Stimulated activated CD4-positive, alpha-beta T cell treated with anti-CD3 and anti-CD28 coated beads, TNF-alpha, amount 100 ng/mL, for 48 hours (primary cell): ENCODE data around the gene PCGF3.
A peak's percentile ranks its signal among the peaks of the same experiment; 100 is the strongest.

Experiments
- DNase-seq, 3 donors: peaks; one replicate each; pipeline ENCODE4 v3.0.0-alpha.2; 2020; ENCODE audit warnings: low read depth in 3 of 3

PCGF3 gene

DNA sequence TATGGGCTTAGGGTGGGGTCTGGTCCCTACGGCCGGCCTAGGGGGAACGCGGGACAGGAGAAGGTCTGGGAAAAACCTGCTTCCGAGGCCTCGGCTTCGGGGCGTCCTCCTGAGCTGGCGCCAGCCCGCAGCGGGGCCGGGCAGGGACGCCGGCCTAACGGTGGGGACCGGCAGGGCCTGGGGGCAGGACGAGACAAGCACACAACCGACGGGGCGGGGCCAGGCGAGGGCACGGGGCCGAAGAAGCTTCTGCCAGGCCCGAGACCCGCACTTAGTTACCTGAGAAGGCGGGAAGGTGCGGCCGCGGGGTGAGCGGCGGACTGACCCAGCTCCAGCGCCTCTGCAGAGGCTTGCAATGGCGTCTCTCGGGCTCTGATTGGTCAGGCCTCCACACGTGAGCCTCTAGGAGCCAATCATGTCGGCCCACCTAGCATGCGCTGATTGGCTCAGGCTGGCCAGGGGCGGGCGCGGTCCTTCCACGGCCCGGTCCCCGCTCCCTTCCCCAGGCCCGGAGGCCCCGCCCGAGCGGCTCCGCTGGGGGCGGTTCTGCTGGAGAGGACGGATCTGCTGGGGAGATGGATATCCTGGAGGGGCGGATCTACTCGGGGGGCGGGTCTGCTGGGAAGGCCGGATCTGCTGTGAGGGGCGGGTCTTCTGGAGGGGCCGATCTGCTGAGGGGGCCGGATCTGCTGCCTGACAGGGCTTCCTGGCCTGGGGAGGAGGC is 76.0 kb downstream of the PCGF3 start:
- peak; percentile 95 to 99 (median 97) for DNase-seq

DNA sequence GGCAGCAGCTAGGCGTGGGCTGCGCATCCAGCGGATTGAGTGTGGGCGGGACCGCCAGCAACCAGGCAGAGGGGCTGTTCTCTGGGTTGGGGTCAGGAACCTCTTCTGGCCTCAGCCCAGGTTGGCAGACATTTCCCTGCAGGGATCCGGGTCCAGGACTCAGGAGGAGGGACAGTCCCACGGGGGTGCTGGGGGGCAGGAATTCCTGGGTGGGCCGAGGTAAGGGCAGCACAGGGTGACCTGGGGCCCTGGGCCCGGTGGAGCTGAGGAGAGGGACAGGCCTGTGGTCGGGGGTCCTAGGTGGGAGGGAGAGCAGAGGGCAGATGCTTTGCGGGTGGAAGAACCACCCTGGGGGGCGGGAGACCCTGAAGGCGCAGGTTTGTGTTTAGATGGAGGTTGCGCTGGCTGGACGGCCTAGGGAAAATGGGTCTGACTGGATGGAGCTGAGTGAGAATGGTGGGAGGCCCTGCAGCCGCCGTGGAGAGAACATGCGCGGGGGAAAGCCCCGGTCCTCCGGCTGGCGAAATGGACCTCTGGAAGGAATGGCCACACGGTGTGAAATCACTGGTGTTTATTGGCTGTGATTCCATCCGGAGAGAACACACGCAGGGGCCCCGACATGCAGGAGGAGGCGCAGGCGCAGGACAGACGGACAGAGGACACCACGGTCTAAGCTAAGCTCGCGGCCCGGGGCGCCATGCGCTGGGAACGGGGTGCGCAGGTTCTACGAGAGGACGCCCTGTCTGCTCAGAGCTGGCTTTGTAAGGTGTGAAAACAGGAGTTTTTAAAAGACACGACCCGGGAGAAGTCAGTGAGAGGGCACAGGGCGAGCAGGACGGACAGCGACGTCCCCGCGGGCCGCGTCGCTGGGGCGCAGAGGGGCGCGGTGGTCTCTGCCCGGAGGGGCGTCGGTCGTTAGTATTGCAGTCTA is 79.0 kb downstream of the PCGF3 start:
- DNase-seq, result no peak

DNA sequence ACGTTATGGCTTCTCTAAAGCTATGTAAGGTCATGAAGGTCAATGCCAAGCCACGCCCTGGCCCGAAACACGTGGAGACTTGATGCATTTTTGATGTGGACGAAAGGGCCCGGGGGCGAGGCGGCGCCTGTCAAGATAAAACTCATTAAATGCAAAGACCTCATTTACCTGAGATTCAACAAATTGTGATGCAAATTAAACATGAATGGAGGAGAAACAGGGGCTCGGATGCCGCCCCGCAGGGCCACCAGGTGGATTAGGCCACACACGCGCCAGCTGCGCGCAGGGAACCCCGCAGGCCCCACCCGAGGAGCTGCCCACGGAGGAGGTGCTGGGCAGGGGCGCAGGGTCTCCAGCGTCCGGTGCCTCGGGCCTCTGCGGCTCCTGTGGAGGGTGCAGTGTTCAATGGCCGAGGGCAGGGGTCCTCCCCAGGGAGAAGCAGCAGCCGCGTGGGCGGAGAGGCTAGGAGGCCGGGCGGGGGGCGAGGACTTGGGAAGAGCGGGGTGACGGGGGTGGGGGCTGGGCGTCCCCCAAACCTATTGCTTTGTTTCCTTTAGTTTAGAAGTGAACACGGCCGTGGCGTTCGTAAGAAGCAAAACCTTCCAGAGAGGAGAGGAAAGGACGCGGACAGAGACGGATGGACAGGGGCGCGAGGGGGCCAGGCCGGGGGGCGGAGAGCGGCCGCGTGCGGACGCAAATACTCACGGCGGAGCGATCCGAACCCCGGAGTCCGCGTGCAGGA is 79.9 kb downstream of the PCGF3 start:
- DNase-seq, result no peak

DNA sequence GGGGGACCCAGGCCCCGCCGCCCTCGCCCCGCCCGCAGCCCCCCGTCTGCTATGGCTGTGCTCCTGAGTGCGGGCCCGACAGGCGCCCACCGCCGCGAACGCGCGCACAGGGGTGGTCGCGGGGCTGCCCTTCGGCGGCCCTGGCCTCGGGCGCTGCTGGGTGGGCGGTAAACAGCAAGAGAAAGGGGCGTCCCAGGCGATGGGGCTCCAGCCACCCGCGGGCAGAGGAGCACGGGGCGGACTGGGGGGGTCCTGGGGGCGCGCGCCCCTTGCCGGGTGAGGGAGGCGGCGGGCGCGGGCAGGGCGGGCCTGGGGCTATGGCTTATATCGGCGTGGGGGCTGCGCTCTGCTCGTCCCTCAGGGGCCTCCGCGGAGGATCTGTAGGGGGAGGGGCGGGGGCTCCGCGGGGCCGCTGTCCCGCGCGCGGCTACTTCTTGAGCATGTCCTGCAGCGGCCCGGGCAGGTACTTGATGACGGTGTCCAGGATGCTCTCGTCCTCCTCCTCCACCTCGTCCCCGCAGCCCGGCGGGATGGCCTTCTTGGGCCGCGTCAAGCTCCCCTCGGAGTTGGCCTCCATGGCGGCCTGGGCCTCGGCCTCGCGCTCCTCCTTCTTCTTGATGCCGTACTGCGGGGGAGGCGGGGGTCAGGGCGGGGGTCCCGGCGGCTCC is 80.6 kb downstream of the PCGF3 start:
- no peak for DNase-seq

DNA sequence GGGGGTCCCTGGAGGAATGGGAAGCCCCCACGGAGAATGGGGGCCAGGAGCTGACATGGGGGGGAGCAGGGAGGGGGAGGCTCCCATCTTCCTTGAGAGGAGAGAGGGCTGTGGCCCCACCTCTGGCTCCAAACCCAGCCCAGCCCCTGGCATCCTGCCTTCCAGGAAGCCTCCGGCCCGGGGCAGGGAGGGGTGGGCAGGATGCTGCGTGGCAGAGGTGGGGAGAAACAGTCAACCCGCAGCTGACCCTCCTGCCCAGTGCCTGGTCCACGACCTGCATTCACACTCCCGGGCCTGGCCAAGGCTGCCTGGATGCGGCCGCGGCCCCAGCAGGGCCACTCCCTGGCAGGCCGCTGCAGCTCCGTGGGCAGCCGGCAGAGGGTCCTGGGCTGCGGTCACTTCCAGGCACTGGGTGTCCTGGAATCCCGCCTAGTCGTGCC is 81.2 kb downstream of the PCGF3 start:
- DNase-seq, result no peak

DNA sequence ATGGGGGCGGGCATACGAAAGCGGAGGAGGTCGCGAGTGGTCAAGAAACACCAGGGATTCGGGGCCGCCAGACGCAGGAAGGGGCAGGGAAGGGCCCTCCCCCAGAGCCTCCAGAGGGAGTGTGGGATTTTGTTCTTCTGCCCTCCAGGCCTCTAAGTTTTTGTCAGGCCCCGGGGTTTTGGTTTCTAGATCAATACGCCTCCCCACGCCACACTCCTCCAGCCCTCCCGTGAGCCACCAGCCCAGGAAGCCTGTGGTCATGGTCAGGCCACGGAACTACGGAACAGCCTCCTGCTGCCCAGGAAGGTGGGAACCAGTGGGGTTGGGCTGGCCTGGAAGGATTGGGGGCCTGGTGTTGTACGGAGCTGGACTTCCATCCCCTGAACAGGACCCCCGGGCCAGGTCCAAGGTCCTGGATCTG is 81.9 kb downstream of the PCGF3 start:
- no peak for DNase-seq

DNA sequence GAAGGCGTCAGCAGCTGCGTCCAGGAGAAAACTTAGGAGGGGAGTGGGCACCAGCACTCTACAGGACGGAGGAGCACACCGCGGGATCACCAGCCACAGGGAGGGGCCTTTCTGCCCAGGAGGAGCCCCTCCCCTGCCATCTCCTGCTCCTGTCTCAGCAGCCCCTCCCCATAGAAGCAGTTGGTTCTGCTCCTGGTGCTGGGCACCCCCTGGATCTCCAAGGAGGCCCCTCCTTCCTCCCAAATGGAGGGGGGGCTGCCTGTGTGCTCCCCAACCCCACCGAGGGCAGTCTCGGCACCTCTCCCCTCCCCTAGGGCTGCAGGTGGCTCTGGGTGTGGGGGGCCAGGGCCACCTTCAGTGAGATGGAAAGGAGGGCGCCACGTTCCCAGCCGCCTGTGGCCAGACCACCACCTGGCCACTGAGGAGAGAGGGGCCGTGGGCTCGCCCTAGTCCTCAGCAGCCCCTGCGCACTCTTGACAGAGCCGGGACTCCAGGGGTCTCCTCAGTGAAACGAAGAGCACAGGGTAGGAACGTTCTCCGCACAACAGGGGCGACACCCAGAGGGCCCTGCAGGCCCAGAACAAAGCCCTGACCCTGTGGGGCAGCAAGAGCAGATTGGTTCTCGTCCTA is 82.5 kb downstream of the PCGF3 start:
- no peak for DNase-seq

DNA sequence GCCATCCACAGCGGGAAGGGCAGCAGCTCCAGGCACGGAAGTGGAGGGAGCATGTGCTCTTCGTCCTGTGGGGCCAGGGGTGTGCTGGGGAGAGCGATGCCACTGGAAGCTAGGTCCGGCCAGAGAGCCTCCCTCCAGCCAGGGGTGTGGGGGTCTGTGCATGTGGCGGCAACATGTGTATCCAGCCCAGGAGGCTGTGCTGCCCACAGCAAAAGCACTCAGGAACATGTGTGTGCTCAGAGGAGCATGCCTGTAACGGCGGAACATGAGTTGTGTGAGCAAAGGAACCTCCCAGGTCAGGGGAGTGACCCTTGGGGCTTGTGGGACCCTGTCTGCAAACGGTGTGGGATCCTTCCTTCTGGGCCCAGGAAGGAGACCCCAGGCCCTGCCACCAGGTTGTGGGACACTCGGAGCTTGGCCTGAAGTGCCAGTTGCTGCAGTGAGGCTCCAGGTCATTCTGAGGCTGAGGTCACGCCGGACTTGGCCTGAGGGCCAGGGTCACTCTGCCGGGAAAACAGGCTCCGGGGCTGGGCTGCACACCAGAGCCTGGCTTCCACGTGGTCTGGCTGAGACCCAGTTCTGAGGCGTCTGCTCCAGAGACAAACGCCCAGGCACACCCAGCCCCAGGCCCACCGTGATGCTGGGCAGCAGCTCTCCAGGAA is 83.1 kb downstream of the PCGF3 start:
- DNase-seq, result no peak

DNA sequence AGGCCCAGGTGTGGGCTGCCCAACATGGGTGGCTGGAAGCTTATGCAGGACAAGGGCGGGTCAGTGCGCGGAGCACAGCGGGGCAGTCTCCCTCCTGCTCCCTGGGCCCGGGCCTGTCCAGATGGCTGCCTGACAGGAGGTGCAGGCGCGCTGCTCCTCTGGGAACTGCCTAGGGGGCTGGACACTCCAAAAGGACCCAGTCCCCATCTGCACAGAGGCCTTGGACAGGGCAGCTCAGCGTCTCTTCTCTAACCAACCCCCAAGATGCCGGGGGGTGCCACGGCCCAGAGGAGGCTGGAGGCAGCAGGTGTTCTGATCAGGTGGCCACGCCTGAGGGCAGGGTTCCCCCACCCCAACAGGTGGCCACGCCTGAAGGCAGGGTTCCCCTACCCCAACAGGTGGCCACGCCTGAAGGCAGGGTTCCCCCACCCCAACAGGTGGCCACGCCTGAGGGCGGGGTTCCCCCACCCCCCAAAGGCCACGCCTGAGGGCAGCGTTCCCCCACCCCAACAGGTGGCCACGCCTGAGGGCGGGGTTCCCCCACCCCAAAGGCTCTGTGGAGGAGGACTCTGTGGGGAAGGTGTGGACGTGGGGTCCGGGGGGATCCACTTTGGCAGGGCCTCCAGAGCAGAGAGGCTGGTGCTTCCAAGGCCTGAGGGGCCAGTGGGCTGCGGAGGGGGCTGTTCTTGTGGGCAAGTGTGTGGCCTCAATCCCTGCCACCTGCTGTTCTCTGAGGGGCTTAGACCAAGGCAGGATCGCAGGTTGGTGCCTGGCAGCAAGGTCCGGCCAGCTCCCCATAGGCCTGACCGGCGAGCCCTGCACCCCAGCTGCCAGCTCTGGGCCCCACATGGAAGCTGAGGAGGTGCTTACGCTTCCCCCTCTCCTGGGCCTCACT is 84.2 kb downstream of the PCGF3 start:
- no peak for DNase-seq

DNA sequence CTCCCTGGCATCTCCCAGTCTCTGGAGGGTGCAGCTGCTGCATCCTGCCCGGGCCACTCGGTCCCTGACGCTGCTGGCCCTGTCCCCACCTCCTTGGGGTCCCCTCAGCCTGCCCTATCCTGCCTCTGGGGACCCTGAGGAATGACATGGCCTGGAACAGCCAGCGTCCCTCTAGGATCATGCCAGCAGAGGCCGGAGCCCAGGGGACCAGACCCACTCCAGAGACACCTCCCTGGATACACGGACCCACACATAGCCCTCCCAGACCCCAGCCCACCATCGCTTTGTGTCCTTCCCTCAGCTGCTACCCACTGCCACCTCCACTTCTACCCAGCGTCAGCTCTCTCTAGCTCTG is 84.8 kb downstream of the PCGF3 start:
- DNase-seq, result no peak

DNA sequence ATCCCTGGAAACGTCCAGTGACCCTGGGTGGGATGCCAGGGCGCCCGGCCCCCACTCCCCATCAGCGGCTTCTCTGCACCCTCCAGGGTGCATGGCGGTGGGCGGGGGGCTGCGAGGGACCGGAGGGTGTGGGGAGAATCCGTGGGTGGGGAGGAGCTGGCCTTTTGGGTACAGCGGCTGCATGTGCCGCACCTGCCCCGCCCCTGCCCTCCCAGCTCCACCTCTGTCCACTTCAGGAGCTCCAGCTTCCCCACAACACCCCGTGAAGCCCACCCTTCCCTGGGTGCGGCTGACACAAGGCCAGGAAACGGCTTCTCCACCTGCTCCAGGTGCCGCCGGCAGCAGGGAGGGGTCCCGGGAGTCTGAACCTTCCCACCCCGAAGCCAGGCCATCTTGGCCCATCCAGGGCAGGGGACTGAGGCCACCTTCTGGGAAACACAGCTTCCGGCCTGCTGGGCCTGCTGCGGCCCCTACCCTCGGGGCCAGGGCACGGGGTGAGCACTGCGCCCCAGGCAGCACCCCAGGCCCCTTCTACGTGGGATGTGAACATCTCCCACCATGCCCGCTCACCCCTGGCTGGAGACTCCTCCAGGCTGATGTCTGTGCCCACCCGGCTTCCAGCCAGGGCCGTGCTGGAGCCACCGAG is 85.7 kb downstream of the PCGF3 start:
- no peak for DNase-seq

DNA sequence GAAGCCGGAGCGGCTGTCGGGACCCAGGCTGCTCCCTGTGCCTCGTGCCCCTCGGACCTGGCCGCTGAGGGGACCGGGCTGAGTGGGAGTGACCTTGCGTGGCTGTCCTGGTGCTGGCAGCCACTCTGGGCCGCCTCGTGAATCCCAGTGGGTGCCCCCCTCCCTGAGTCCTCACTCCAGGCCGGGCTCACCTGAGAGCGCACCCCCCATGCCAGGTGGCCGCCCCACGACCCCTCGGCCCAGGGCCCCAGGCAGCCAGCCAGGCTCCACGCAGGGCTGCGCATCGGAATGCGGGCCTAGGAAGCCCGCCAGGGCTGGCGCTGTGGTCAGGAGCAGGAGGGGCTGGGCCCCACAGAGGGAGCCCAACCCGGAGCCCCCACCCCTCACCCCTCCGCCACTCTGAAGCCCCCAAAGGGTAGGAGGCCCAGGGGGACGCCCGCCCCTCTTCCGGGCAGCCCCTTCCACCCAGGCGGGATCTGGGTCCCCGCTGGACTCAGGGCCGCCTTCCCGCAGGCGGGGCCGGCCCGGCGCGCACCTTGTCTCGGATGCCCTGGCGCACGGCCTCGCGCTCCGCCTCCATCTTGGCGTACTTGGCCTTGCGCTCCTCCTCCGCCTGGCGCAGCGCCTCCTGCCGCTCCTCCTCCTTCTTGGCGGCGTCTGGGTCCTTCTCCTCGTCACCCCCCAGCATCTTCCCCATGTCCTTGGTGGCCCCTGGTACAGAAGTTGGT is 86.4 kb downstream of the PCGF3 start:
- DNase-seq, result no peak

DNA sequence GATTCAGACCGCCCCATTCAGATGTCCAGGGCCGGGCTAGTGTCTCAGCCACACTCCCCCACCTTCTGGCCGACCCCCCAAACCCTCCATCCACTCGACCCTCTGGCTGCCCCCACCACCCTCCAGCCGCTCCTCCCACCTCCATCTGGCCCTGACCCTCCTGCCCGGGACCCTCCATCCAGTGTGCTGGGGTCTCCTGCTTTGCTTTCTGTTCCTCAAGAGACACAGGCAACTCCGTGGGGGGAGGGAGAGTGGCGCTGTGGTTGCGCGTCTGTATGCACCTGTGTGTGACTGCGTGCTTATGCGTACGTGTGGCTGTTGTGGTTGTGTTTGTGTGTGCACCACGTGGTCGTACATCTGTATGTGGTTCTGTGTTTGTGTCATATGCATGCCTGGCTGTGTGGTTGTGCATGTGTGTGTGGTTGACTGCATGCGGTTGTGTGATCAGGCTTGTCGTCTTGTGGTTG is 87.0 kb downstream of the PCGF3 start:
- no peak for DNase-seq

DNA sequence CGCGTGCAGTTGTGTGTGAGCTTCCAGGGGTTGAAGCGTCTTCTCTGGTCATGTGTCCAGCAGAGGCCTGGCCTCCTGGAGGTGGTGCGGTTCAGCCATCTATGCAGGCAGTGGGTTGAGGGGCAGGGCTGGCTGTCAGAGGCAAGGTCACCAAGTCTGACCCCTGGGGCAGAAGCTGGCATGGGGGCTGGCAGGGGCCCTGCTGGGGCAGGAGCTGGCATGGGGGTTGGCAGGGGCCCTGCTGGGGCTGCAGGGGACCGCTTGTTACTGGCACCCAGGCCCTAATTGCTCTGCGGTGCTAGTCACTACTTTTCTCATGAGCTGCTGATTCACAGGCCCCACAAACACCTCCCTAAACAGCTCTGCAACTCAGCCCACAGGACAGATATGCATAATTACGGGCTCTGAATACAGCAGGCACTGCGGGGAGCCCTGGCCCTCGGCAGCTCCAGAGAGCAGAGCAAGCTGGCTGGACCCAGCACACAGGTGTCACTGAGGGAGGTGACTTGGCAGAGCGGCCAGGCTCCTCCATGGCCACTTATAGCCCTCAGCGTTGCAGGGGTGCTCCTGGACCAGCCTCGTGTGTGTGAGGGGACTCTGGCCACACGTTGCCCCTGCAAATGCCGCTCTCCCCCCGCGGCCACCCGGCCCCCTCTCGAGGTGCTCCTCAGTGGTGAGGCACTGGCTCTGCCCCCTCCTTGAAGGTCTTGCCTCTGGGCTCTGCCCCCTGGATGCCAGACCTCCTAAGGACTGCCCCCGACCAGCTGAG is 87.6 kb downstream of the PCGF3 start:
- no peak for DNase-seq

DNA sequence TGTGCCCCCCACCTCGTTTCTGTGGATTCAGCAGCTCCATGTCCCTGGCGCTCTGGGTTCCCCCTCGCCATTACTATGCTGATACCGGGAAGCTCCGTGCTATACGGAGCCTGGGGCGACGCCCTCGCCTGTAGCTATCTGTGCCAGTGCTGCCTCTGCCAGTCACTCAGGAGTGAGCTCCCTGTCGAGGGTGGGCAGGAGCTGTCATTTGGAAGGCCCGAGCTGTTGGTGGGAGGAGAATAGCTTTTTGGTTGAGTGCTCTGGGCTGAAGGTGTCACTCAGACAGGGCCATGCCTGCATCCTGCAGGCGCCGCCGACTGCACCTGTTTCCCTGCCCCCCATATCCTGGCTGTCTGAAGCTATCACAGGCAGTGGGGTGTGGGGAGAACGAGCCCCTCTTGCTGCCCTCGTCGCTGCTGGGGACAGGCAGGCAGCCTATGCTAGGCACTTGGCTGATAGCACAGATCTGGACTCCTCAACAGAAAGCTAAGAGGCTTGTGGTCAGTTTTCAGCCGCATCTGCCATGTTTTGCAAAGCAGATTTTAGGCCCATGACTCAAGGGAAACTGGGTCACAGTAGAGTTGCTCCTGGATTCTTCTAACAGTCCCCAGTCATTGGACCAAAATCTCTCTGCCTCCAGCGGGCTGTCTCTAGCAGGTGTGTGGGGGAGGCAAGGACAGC is 88.4 kb downstream of the PCGF3 start:
- DNase-seq, result no peak

DNA sequence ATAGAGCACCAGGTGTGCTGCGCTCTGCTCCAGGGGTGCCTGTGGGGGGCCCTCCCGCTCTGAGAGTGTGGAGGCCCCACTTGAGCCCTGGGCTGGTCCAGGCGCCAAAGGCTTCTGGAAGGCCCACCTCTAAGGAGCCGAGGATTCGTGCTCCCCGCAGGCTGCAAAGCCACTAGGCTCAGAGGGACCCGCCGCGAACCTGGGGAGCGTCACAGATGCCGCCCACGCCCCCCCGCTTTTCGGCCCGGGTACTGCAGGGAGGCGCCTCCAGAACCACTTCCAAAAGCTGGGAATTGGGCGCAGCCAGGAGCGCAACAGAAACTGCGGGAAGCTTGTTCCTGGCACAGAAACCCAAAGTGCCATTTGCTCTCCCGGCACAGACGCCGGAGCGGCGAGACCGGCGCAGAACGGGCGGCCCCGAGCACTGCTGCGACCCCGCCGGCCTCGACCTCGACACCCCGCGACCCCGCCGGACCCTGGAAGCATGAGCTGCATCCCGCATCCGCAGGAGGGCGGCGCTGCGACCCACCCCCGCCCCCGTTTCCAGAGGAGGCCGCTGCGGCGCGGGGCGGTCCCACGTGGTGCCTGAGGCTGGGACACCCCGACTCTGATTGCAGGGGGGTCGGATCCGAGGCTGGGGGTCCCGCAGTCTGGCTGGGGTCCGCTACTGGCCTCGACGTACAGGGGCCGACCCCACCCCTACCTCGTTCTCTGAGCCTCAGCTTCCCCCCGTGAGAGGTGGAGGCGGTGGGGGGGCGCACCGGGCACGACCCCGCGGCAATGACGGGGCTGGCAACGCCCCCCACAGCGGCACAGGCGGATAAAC is 89.5 kb downstream of the PCGF3 start:
- DNase-seq, result no peak
